Measurements from ENCODE around the gene G3BP1.
A peak's percentile ranks its signal among the peaks of the same experiment; 100 is the strongest.
"Not testable (repeated sequence)": the region's sequence is repeated elsewhere in the genome, so short reads cannot be mapped to it uniquely, and the experiment has no call there.

G3BP1 gene

DNA sequence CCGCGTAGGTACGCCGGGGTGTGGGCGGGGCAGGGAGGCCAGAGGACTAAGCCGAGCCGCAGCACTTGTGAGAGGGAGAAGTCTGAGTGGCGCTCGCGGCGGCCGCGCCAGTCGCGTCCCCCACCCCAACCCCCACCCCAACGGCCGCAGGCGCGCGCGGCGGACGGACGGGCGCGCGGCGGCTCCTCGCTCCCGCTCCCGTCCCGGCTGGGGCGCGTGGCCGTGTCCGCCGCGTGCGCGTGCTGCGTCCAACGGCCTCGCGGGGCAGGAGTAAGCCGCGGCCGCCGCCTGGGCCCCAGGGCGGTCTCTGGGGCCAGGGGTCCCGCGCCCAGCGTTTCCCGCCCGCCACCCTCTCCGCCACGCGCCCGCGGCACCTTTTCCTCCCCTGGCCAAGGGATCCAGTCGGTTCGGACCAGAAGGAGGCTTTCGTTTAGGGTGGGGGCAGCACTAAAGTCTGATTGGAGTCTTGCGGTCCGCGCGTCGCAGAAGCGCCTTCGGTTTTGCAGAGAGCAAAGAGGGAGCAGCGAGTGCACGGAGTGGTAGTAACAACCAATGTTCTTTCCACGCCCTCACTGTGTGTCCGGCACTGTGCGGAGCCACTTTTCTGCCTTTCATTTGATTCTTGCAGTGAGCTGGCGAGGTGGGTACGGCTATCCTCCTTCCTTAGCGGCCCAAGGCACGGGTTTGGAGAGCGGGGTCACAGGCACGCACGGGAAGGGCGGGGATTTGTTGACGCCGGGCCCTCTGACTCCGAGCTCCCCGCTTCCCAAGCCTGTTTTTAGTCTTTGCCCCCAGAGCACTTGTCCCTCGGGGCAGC is 483 bp downstream of the G3BP1 start:
- Mint-ChIP-seq H3K4me3 (peak overlapping the region; percentile 99), H3K9me3 (ENCODE audit: low read depth) (no peaks in the 10 kb centered on the region), H3K4me1 (ENCODE audit: low read depth) (peaks cover 38% of the 10 kb centered on the region), H3K27me3 (no peaks in the 10 kb centered on the region), H3K36me3 (peaks cover 12% of the 10 kb centered on the region), H3K27ac (peak overlapping the region; percentile 89)

DNA sequence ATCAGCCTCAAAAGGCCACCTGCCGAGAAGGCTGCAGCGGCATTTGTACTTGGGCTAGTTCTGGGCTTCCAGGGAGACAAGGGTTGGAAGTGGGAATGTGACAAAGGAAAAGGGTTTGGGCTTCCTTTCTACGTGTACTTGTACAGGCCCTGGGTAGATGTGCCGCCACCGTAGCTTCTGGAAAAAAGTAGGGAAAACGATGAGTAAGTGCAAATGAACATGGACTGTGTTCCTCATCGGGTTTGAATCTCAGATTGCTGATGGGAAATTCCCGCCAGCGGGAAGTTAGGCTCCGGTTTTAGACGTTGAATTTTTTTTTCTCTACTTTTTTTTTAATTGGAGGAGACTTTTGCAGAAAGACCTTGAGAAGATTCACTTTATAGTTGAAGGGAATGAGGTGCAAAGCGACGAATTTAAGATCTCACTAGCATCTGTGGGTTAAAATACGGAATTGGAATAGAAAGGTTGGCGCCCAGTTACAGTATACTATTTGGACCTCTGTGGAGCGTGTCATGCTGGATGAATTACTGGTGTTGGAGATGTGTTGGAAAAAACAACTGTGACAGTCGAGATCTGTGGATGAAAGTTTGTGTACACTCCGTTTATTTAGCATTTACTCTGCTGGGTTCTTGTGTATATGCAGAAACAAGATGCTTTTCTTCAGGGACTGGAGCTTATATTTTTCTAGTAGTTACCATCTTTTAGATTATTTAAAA is 1.2 kb downstream of the G3BP1 start:
- Mint-ChIP-seq H3K27ac (peak overlapping the region; percentile 89), H3K4me1 (ENCODE audit: low read depth) (peaks cover 45% of the 10 kb centered on the region), H3K27me3 (no peaks in the 10 kb centered on the region), H3K9me3 (ENCODE audit: low read depth) (no peaks in the 10 kb centered on the region), H3K4me3 (peak overlapping the region; percentile 99), H3K36me3 (peaks cover 12% of the 10 kb centered on the region)

DNA sequence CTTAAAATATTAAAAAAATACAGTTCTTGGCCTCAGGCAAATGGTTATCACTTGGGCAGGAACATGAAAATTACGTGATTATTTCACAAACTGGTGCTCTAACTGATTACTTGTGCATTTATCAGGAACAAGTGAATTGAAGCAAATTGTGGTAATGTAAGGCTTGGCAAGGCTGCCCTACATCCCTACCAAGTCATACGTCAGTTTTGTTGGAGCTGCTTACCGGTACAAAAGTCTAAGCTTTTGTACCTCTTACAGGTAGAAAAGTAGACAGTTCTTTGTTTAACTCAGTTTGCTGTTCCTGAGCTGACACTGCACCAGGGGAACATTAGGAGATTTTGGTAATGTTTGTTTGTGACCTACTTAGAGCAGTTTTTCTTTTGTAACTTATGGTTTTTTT is 2.2 kb downstream of the G3BP1 start:
- H3K4me3 Mint-ChIP-seq: peak overlapping the region; percentile 99
- peaks cover 51% of the 10 kb centered on the region for H3K4me1 Mint-ChIP-seq (ENCODE audit: low read depth)
- peak overlapping the region; percentile 16 for H3K27ac Mint-ChIP-seq
- no peaks in the 10 kb centered on the region for H3K27me3 Mint-ChIP-seq
- peaks cover 13% of the 10 kb centered on the region for H3K36me3 Mint-ChIP-seq
- H3K9me3 Mint-ChIP-seq (ENCODE audit: low read depth): no peaks in the 10 kb centered on the region

DNA sequence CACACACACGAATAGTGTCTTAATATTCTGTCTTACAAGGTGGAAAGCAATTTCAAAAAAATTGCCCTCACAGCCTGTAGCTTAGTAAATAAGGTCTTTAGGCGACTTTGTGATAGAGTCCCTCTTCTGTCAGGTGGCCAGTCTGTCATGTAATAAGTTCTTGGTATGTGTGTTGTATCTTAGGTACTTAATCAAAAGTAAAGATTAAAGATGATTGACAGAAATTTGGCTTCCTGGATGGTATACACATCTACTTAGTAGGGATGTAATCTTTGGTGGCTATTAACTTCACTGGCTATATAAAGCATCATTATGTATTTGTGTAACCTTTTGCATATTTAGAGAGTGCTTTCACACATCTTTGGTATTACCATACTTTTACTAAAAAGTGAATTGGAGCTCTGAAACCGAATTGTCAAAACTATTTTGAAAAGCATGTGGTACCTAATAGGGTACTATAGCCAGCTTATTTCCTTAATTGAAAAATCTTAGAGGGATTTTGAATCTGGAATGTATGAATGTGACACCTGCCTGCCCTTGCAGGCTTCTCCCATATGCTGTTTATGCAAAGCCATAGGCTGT is 3.4 kb downstream of the G3BP1 start:
- H3K36me3 Mint-ChIP-seq: peaks cover 15% of the 10 kb centered on the region
- no peaks in the 10 kb centered on the region for H3K27me3 Mint-ChIP-seq
- H3K27ac Mint-ChIP-seq: peak overlapping the region; percentile 62
- peak overlapping the region; percentile 99 for H3K4me3 Mint-ChIP-seq
- no peaks in the 10 kb centered on the region for H3K9me3 Mint-ChIP-seq (ENCODE audit: low read depth)
- peaks cover 61% of the 10 kb centered on the region for H3K4me1 Mint-ChIP-seq (ENCODE audit: low read depth)

DNA sequence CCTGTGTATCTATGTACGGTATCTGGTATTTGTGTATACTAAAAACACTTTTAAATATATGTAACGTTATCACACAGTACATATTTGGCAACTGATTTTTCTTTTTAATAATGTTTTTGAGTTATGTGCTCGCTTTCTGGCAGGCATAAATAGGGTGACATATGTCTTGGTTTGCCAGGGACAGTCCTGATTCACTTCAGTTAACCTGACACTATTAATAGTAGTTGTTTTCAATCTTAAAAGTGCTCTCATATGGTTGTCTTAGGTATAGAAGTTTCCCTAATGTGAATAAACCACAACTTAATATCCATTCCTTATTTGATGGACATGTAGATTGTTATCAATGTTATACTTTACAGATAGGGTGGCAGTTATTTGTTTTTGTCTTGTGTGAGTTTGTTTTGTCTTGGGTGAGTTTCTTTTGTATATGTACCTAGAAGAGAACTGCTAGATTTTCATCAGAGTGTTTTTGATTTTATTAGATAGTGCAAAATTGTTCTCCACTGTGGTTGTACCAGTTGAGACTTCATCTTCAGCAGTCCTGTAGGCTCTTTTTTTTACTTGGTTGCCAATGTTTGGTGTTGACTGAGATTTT is 7.9 kb downstream of the G3BP1 start:
- no peaks in the 10 kb centered on the region for H3K9me3 Mint-ChIP-seq (ENCODE audit: low read depth)
- H3K4me3 Mint-ChIP-seq: peak overlapping the region; percentile 78
- peaks cover 8% of the 10 kb centered on the region for H3K36me3 Mint-ChIP-seq
- H3K27ac Mint-ChIP-seq: peak overlapping the region; percentile 83
- H3K27me3 Mint-ChIP-seq: no peaks in the 10 kb centered on the region
- peaks cover 90% of the 10 kb centered on the region for H3K4me1 Mint-ChIP-seq (ENCODE audit: low read depth)

DNA sequence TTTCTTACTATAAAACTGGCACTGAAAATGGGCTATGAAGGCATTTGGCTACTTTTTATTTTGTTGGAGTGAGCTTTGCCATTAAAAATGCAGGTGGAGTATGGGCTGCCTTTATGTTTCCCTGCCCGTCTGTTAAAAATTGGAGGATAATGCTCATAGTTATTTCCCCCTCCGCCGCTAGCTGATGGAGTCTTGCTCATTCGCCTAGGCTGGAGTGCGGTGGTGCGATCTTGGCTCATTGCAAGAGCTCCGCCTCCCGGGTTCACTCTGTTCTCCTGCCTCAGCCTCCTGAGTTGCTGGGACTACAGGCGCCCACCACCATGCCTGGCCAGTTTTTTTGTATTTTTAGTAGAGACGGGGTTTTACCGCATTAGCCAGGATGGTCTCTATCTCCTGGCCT is 8.6 kb downstream of the G3BP1 start:
- H3K36me3 Mint-ChIP-seq: peaks cover 8% of the 10 kb centered on the region
- no peaks in the 10 kb centered on the region for H3K27me3 Mint-ChIP-seq
- H3K4me1 Mint-ChIP-seq (ENCODE audit: low read depth): peaks cover 89% of the 10 kb centered on the region
- H3K4me3 Mint-ChIP-seq: peak overlapping the region; percentile 53
- peak overlapping the region; percentile 82 for H3K27ac Mint-ChIP-seq
- H3K9me3 Mint-ChIP-seq (ENCODE audit: low read depth): no peaks in the 10 kb centered on the region

DNA sequence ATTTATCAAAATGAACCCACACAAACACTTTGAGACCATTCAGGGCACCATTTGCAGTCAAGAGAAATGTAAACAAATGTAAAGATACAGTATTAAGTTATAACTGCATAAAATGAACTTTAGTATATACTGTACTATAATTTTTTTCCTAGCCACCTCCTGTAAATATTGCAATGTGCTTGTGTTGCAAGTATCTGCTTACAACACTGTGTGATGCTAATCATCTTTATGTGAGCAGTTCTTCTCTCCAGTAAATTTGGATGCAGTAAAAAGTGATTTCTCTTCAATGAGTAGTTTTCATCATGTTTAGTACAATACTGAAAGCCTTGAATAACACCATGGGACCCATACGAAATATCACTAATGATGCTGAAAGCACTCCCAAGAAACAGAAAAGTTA is 9.4 kb downstream of the G3BP1 start:
- no peaks in the 10 kb centered on the region for H3K9me3 Mint-ChIP-seq (ENCODE audit: low read depth)
- H3K27ac Mint-ChIP-seq: peak overlapping the region; percentile 46
- H3K27me3 Mint-ChIP-seq: no peaks in the 10 kb centered on the region
- peak overlapping the region; percentile 69 for H3K4me3 Mint-ChIP-seq
- peaks cover 6% of the 10 kb centered on the region for H3K36me3 Mint-ChIP-seq
- peaks cover 89% of the 10 kb centered on the region for H3K4me1 Mint-ChIP-seq (ENCODE audit: low read depth)

DNA sequence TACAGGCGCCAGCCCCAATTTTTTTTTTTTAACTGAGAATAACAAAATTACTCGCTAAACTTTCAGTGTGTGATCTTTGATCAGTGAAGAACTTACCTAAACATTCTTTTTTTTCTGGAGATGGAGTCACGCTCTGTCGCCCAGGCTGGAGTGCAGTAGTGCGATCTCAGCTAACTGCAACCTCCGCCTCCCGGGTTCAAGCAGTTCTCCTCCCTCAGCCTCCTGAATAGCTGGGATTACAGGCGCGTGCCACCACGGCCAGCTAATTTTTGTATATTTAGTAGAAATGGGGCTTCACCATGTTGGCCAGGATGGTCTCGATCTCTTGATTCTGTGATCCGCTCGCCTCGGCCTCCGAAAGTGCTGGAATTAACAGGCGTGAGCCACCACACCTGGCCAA is 11.9 kb downstream of the G3BP1 start:
- H3K4me1 Mint-ChIP-seq (ENCODE audit: low read depth): peaks cover 78% of the 10 kb centered on the region
- H3K27ac Mint-ChIP-seq; H3K4me3 Mint-ChIP-seq; H3K36me3 Mint-ChIP-seq; H3K9me3 Mint-ChIP-seq (ENCODE audit: low read depth); H3K27me3 Mint-ChIP-seq: not testable (repeated sequence)

DNA sequence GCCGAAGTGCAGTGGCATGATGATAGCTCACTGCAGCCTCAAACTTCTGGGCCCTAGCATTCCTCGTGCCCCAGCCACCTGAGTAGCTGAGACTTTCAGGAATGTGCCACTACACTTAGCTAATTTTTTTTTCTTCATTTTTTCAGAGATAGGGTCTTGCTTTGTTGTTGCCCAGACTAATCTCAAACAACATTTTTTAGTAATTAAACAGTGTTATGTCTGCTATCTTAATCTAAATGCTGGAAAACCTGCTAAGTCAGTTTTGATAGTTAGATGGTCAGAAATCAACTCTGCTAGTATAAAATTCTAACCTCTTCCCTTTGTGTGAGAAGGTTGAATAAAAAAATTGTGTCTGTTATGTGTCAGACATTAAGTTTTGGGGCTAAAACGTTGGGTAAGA is 12.4 kb downstream of the G3BP1 start:
- H3K27me3 Mint-ChIP-seq: no peaks in the 10 kb centered on the region
- H3K4me3 Mint-ChIP-seq: peak overlapping the region; percentile 28
- peak overlapping the region; percentile 10 for H3K27ac Mint-ChIP-seq
- no peaks in the 10 kb centered on the region for H3K9me3 Mint-ChIP-seq (ENCODE audit: low read depth)
- H3K4me1 Mint-ChIP-seq (ENCODE audit: low read depth): peaks cover 74% of the 10 kb centered on the region
- peaks cover 3% of the 10 kb centered on the region for H3K36me3 Mint-ChIP-seq

DNA sequence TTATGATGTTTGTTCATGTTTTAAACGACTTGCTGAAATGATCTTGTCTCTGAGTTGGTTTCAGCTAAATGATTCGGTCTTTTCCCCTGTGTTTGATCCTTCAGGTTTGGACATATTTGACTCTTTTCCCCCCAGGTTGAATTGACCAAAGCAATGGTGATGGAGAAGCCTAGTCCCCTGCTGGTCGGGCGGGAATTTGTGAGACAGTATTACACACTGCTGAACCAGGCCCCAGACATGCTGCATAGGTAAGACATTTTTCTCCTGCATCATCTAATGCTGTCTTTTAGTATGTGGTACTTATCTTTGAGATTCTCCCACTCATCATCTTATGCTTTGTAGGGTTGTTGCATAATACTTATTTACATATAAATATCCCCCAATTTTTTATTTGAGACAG is 14.7 kb downstream of the G3BP1 start:
- Mint-ChIP-seq H3K27me3 (no peaks in the 10 kb centered on the region), H3K27ac (peak overlapping the region; percentile 54), H3K4me3 (peak overlapping the region; percentile 12), H3K9me3 (ENCODE audit: low read depth) (no peaks in the 10 kb centered on the region), H3K4me1 (ENCODE audit: low read depth) (peaks cover 59% of the 10 kb centered on the region), H3K36me3 (peaks cover 7% of the 10 kb centered on the region)

DNA sequence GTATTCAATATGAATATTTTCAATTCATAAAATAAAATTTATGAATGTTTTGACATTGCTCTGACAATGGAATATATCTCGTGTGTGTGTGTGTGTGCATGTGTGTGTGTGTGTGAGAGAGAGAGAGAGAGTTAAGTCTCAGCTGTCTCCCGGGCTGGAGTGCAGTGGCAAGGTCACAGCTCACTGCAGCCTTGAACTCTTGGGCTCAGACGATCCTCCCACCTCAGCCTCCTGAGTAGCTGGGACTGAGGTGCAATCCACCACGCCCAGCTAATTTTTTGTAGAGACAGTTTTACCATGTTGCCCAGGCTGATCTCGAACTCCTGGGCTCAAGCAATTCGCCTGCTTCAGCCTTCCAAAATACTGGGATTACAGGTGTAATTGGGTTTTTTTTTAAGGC is 16.1 kb downstream of the G3BP1 start:
- Mint-ChIP-seq H3K27ac (no peak overlapping the region), H3K9me3 (ENCODE audit: low read depth) (no peaks in the 10 kb centered on the region), H3K36me3 (peaks cover 11% of the 10 kb centered on the region), H3K4me3 (no peak overlapping the region), H3K27me3 (no peaks in the 10 kb centered on the region), H3K4me1 (ENCODE audit: low read depth) (peaks cover 53% of the 10 kb centered on the region)

DNA sequence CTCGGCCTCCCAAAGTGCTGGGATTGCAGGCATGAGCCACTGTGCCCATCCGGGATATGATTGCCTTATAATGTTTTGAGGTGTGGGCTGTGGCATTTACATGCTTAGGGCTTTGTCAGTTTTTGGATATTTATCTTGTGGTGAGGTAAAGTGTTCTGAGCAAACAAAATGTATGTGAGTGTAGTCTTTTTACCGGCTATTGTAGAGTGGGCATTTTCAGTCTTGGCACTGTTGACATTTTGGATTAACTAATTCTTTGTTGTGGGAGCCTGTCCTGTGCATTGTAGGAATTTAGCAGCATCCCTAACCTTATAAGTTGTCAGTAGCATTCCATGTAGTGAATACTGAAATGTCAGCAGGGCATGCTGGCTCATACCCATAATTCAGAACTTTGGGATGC is 21.6 kb downstream of the G3BP1 start:
- H3K27me3 Mint-ChIP-seq: no peaks in the 10 kb centered on the region

DNA sequence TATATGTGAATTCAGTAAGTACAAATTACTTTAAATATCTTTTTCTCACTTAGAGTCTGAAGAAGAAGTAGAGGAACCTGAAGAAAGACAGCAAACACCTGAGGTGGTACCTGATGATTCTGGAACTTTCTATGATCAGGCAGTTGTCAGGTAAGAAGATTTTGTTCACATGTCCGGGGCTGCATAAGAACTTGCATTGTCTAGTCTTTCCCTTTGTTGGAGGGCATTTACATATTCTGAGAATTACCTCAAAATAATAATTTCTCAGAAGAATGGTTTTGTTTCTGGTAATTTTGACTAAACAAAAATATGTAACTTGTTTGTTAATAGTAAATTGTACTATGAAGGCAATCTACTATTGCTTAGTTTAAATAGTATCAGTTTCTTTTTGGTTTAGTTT is 23.7 kb downstream of the G3BP1 start:
- Mint-ChIP-seq H3K36me3 (peaks cover 18% of the 10 kb centered on the region), H3K27ac (no peak overlapping the region)

More for the DNA sequence above, 21.6 kb downstream of the G3BP1 start:
- peaks cover 18% of the 10 kb centered on the region for H3K36me3 Mint-ChIP-seq
- H3K9me3 Mint-ChIP-seq (ENCODE audit: low read depth): no peaks in the 10 kb centered on the region
- no peak overlapping the region for H3K27ac Mint-ChIP-seq
- H3K4me3 Mint-ChIP-seq: no peak overlapping the region
- H3K4me1 Mint-ChIP-seq (ENCODE audit: low read depth): peaks cover 36% of the 10 kb centered on the region

DNA sequence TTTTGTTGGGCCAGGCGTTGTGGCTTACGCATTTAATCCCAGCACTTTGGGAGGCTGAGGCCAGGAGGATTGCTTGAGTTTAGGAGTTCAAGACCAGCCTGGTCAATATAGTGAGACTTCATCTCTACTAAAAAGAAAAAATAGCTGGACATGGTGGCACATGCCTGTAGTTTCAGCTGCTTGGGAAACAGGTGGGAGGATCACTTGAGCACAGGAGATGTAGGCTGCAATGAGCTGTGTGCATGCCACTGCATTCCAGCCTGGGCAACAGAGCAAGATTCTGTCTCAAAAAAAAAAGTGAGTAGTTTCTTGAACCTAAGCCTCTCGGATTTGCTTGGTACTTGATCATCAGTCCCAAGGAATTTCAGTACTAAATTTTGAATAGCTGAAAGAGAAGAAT is 26.9 kb downstream of the G3BP1 start:
- H3K36me3 Mint-ChIP-seq: peaks cover 17% of the 10 kb centered on the region
- H3K9me3 Mint-ChIP-seq (ENCODE audit: low read depth): no peaks in the 10 kb centered on the region

More for the DNA sequence above, 23.7 kb downstream of the G3BP1 start:
- Mint-ChIP-seq H3K9me3 (ENCODE audit: low read depth) (no peaks in the 10 kb centered on the region), H3K4me1 (ENCODE audit: low read depth) (peaks cover 35% of the 10 kb centered on the region), H3K27me3 (no peaks in the 10 kb centered on the region), H3K4me3 (no peak overlapping the region)

DNA sequence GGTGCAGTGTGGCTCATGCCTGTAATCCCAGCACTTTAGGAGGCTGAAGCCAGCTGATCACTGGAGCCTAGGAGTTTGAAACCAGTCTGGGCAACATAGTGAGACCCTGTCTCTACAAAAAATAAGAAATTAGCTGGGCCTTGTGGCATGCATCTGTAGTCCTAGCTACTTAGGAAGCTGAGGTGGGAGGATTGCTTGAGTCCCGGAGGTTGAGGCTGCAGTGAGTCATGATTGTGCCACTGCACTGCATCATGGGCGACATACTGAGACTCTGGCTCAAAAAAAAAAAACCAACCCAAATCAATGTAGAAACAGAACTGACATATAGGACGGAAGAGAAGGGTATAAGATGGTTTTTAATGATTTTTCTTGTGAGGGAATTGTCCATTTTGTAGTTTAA is 27.7 kb downstream of the G3BP1 start:
- peaks cover 28% of the 10 kb centered on the region for H3K4me1 Mint-ChIP-seq (ENCODE audit: low read depth)
- no peaks in the 10 kb centered on the region for H3K9me3 Mint-ChIP-seq (ENCODE audit: low read depth)
- H3K27me3 Mint-ChIP-seq: no peaks in the 10 kb centered on the region
- no peak overlapping the region for H3K4me3 Mint-ChIP-seq
- peak overlapping the region; percentile 2 for H3K27ac Mint-ChIP-seq
- H3K36me3 Mint-ChIP-seq: peaks cover 15% of the 10 kb centered on the region

More for the DNA sequence above, 26.9 kb downstream of the G3BP1 start:
- Mint-ChIP-seq H3K4me3 (no peak overlapping the region), H3K4me1 (ENCODE audit: low read depth) (peaks cover 26% of the 10 kb centered on the region), H3K27me3 (no peaks in the 10 kb centered on the region), H3K27ac (no peak overlapping the region)
